Posterior vena cava (tissue), 2 donors: Measurements from ENCODE around the gene CACNA1D. TPM values are rescaled to one million over a fixed set of nuclear protein-coding genes. Genes with fewer than 3 reads are reported as not detected.

Experiments
- DNase-seq: peaks from one replicate; pipeline ENCODE4 v3.0.0-alpha.2; 2020; ENCODE audit warnings: low spot score
- intact Hi-C, 2 donors: fragments of 100-400 bp; cut with DNase I; formaldehyde crosslinking; loops; one replicate each; pipeline versions ENCODE4 v1.14.1 to v1.14.2; 2022 to 2023
- total RNA-seq, 2 donors: library from RNA; stranded (reverse); fragmentation: NEBNext Ultra II Directional; extraction: Animal tissue kit (Norgen Biotek cat#: 25700); gene quantifications; one replicate each; pipeline ENCODE4 v1.2.1, GENCODE V29; 2021
- donor health status: DM: yes; HTN: yes; CAD: no.
- donor health status: DM: yes; HTN: yes; CAD: no.

CACNA1D gene
- total RNA-seq, 2 donors from 2014 or later = 1.1 to 1.9 TPM

- peak; percentile 34 for DNase-seq
- intact Hi-C loops = no loop called here
Measured at GRCh38 chr3:53835257-53835656, 340.8 kb downstream of the CACNA1D start.

- intact Hi-C loops = no loop called here
Measured at GRCh38 chr3:53836084-53836872, 341.9 kb downstream of the CACNA1D start.

GRCh38 chr3:53837331-53837730, 342.9 kb downstream of the CACNA1D start:
- DNase-seq = peak; percentile 68
- intact Hi-C loops = no loop called here

More at GRCh38 chr3:53836084-53836872, 341.9 kb downstream of the CACNA1D start:
- peak; percentile 66 for DNase-seq

GRCh38 chr3:53841296-53841695, 346.9 kb downstream of the CACNA1D start:
- DNase-seq = no peak
- intact Hi-C loops = no loop called here

- no peak for DNase-seq
- intact Hi-C loops = no loop called here
Measured at GRCh38 chr3:53842436-53843194, 348.2 kb downstream of the CACNA1D start.

GRCh38 chr3:53843195-53844177, 349.1 kb downstream of the CACNA1D start:
- intact Hi-C loops = no loop called here
- no peak for DNase-seq

GRCh38 chr3:53844262-53845102, 350.1 kb downstream of the CACNA1D start:
- intact Hi-C loops = no loop called here
- DNase-seq = no peak

- intact Hi-C loops = no loop called here
- DNase-seq = no peak
Measured at GRCh38 chr3:53845103-53845880, 350.9 kb downstream of the CACNA1D start.

GRCh38 chr3:53845881-53846133, 351.4 kb downstream of the CACNA1D start:
- intact Hi-C loops = no loop called here
- DNase-seq = no peak

GRCh38 chr3:53846134-53846850, 351.9 kb downstream of the CACNA1D start, which contains the start of the genes CHDH and IL17RB:
TSS of gene CHDH (minus strand) at chr3:53846419. CDS start at chr3:53824008, 22,411 bp downstream.
TSS of gene IL17RB (plus strand) at chr3:53846568. CDS start at chr3:53846589, 21 bp downstream.
- DNase-seq = no peak
- intact Hi-C loops = no loop called here

GRCh38 chr3:53846851-53847155, 352.4 kb downstream of the CACNA1D start:
- intact Hi-C loops = no loop called here

GRCh38 chr3:53849916-53850315, 355.5 kb downstream of the CACNA1D start:
- intact Hi-C loops = no loop called here
- DNase-seq = no peak

More at GRCh38 chr3:53846851-53847155, 352.4 kb downstream of the CACNA1D start:
- no peak for DNase-seq

GRCh38 chr3:53850895-53851294, 356.5 kb downstream of the CACNA1D start:
- intact Hi-C loops = no loop called here

GRCh38 chr3:53856964-53857363, 362.6 kb downstream of the CACNA1D start:
- no peak for DNase-seq
- intact Hi-C loops = no loop called here

More at GRCh38 chr3:53850895-53851294, 356.5 kb downstream of the CACNA1D start:
- DNase-seq = no peak

- intact Hi-C loops = no loop called here
Measured at GRCh38 chr3:53858096-53858741, 363.8 kb downstream of the CACNA1D start.

GRCh38 chr3:53859178-53859577, 364.8 kb downstream of the CACNA1D start:
- no peak for DNase-seq
- intact Hi-C loops = no loop called here

More at GRCh38 chr3:53858096-53858741, 363.8 kb downstream of the CACNA1D start:
- DNase-seq = no peak

- intact Hi-C loops = no loop called here
- DNase-seq = no peak
Measured at GRCh38 chr3:53860196-53860595, 365.8 kb downstream of the CACNA1D start.
